HG03378 (cell line): ENCODE results near the gene MIPOL1.
"Not testable (repeated sequence)": the region's sequence is repeated elsewhere in the genome, so short reads cannot be mapped to it uniquely, and the experiment has no call there.

Experiments
- ATAC-seq: cut with Tn5 transposase; IDR thresholded peaks from one replicate; pipeline ENCODE4 v1.9.1; 2021; ENCODE audit warnings: mild to moderate bottlenecking, moderate library complexity; ENCODE audit not compliant: unreplicated experiment

The MIPOL1 gene

GRCh38 chr14:37397157-37397940 lies 199.6 kb downstream of the MIPOL1 start:
- ATAC-seq, result not testable (repeated sequence)

- ATAC-seq, result no peak
These were observed 200.1 kb downstream of the MIPOL1 start for GRCh38 chr14:37397941-37398215.

- no peak for ATAC-seq
These were observed 201.8 kb downstream of the MIPOL1 start for GRCh38 chr14:37399517-37399916.

- no peak for ATAC-seq
These were observed 203.4 kb downstream of the MIPOL1 start for GRCh38 chr14:37401093-37401492.

GRCh38 chr14:37403626-37404025 lies 205.9 kb downstream of the MIPOL1 start:
- no peak for ATAC-seq

GRCh38 chr14:37406095-37406494 lies 208.4 kb downstream of the MIPOL1 start:
- no peak for ATAC-seq

- ATAC-seq, result no peak
These were observed 213.5 kb downstream of the MIPOL1 start for GRCh38 chr14:37411079-37411735.

- no peak for ATAC-seq
These were observed 215.3 kb downstream of the MIPOL1 start for GRCh38 chr14:37413050-37413449.

GRCh38 chr14:37413504-37414003 lies 215.8 kb downstream of the MIPOL1 start:
- ATAC-seq, result no peak

- no peak for ATAC-seq
These were observed 218.5 kb downstream of the MIPOL1 start for GRCh38 chr14:37416264-37416663.

- no peak for ATAC-seq
These were observed 219.4 kb downstream of the MIPOL1 start for GRCh38 chr14:37417151-37417550.

GRCh38 chr14:37417833-37418232 lies 220.1 kb downstream of the MIPOL1 start:
- ATAC-seq, result no peak

- ATAC-seq, result no peak
These were observed 222.9 kb downstream of the MIPOL1 start for GRCh38 chr14:37420622-37421021.

- no peak for ATAC-seq
These were observed 224.6 kb downstream of the MIPOL1 start for GRCh38 chr14:37422319-37422718.

GRCh38 chr14:37422748-37423147 lies 225.0 kb downstream of the MIPOL1 start:
- no peak for ATAC-seq

- no peak for ATAC-seq
These were observed 231.2 kb downstream of the MIPOL1 start for GRCh38 chr14:37428954-37429353.

GRCh38 chr14:37429618-37430017 lies 231.9 kb downstream of the MIPOL1 start:
- ATAC-seq, result no peak

GRCh38 chr14:37434867-37435266 lies 237.1 kb downstream of the MIPOL1 start:
- no peak for ATAC-seq

GRCh38 chr14:37436519-37436918 lies 238.8 kb downstream of the MIPOL1 start:
- no peak for ATAC-seq

- ATAC-seq, result no peak
These were observed 239.8 kb downstream of the MIPOL1 start for GRCh38 chr14:37437490-37437889.

GRCh38 chr14:37438444-37438843 lies 240.7 kb downstream of the MIPOL1 start:
- no peak for ATAC-seq

- no peak for ATAC-seq
These were observed 245.7 kb downstream of the MIPOL1 start for GRCh38 chr14:37443461-37443860.
